NCI-H2107 treated with DMSO at 0.1 percent for 48 hours (cell line): ENCODE measurements around the gene TECTB.
"Not testable (repeated sequence)": the region's sequence is repeated elsewhere in the genome, so short reads cannot be mapped to it uniquely, and the experiment has no call there.

Source experiments
- DNase-seq: peaks from one replicate; lab custom pipeline; 2025; ENCODE audit not compliant: unreplicated experiment; lab: John Stamatoyannopoulos, UW

The TECTB gene

DNA sequence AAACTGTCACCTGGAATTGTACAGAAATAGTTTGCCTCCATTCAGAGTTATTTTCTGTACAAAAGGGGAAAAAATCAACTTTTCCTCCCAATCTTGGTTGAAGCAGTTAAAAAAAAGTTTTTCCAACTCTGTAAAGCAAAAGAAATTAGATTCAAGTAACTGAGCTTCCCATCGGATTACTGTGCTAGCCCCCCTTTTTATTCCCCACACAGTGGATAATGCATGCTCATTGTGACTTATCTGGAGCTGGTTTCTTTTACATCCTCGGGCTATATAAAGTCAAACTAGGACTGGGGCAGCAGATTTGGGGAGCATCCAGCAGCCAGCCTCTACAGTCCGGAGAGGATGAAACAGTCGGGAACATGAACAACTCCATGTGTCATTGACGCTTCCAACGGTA is at the start of gene TECTB:
Gene TECTB, plus strand, starts transcription at position 301 of the 400 bp plus-strand sequence. CDS start 335 bp downstream, outside the sequence.
- no peak for DNase-seq

DNA sequence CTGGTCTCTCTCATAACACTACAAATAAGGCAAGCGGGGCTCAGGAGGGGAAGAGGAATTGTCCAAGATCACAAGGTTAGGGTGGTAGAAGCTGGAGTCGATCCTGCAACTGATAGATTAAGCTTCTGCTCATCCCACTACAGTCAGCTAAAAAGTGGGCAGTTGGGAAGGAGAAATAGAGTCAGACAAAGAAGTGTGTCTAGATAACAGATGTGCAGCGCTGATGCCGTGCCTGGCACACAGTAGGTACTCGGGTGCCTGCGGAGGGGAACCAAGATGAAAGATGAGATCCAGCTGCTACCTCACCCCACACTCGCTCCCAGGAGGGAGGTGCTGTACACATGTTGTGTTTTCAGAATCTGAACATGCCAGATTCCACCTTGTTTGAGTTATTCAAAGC is 48.1 kb upstream of the TECTB start:
- DNase-seq, result no peak

DNA sequence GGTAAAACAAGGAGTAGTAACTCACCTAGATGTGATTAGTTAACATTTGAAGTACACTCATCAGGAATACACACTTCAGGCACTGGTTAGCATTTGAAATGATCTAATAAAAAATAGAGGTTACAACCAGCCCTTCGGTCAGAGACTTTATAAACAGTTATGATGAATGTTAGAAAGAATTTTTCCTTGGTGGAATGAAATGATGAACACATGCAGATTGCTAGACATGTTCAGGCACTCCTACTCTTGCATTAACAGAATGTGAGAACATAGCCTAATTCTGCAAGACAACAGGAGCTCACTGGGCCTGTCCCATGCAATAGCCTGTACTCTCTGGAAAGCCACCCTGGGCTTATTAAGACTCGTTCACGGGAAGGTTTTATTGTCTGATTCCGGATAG is 47.3 kb upstream of the TECTB start:
- no peak for DNase-seq

DNA sequence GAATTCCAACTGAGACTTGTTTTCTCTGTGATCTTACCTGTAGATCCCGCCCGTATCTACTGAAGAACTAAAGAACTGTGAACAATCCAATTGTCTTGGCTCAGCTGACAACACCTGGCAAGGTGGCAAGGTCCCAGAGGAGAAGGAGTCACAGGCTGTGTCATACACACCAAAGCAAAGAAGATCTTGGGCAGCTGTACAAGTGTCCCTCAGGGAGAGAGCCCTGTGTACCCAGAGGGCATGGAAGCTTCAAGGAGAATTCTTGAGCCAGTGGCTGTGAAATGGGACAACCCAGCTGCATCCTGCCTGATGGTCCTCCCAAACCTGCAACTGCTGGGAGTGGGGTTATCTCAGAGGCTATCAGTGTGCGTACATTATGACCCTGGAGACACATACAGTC is 46.7 kb upstream of the TECTB start:
- DNase-seq, result no peak

DNA sequence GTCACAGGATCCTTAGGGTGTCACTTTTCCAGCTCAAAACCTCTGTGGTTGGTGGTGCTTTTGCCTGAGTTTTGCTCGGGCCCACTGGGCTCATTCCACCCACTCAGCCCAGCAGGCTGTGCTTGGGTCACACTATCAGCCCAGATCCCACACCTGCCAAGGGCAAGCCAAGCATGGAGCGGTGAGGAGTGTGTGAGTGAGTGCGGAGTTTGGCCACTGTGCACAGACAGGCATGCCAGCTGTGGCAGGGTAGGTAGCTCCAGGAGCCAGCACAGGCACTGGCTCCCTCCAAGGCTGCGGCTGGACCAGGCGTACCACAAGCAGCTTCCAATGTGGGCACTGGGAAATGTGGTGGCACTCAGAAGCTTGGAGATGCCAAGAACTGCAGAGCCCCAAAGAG is 43.9 kb upstream of the TECTB start:
- no peak for DNase-seq

DNA sequence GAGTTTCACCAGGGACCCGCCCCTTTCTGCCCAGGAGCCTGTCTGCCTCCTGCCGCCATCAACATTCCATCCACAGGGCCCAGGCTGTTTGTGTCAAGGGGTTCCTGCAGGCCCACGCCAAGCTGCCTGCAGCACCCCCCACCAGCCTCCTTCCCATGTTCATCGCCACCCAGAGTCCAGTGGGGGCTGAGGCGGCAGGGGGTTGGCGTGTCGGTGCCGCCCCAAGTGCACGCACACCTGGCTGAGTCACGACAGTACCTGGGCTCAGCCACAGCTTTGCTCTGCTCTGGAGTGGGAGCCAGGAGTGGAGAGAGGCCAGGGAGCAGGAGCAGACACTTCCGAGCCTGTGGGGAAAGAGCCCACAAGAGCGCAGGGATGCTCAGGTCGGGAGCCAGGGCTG is 42.8 kb upstream of the TECTB start:
- no peak for DNase-seq

DNA sequence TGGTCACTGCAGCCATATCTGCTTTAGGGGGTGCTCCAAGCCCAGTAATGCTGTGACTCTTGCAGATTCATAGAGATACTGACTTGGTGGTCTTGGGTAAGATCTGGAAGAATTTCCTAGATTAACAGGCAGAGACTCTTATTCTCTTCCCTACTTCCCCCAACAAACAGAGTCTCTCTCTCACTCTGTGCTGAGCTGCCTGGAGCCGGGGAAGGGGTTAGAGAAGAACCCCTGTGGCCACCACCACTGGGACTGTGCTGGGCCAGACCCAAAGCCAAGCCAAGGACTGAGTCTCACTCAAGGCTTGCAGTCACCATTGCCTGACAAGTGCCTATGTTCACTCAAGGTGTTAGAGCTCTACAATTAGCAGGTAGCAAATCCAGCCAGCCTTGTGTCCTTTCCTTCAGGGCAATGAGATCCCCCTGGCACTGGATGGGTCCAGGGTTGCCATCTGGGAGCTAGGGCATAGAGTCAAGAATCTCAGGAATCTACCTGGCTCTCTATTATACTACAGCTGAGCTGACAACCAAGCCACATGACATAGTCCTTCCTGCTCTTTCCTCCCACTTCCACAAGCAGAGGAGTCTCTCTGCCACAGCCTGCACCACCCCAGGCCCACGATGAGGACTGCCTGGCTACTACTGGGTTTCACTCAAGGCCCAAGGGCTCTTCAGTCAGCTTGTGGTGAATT is 41.4 kb upstream of the TECTB start:
- no peak for DNase-seq

DNA sequence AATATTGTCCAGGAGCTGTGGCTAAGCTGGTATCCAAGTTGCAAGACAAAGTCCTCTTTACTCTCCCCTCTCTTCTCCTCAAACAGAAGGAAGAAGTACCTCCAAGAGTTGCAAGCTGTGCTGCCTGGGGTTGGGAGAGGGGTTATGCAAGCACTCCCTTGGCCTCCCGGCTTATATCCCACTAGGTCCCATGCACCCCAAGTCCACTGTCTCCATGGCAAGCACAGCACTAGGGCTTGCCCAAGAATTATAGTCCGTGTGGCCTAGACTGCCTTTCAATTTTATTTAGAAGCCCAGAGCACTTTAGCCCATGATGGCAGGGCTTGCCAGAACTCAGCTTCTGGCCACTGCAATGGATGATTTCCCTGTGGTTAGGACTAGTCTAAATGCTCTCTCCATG is 40.4 kb upstream of the TECTB start:
- no peak for DNase-seq

DNA sequence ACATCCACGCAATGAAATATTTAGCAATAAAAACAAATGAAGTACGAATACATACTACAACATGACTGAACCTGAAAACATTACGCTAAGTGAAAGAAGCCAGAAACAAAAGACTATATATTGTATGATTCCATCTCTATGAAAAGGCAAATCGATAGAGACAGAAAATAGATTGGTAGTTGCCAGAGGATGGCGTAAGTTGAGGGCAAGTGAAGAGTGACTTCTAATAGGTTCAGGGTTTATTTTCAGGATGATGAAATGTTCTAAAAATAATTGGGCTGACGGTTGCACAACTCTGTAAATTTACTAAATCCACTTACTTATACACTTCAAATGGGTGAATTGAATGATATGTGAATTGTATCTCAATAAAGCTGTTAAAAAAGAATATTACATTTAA is 39.5 kb upstream of the TECTB start:
- DNase-seq, result no peak

DNA sequence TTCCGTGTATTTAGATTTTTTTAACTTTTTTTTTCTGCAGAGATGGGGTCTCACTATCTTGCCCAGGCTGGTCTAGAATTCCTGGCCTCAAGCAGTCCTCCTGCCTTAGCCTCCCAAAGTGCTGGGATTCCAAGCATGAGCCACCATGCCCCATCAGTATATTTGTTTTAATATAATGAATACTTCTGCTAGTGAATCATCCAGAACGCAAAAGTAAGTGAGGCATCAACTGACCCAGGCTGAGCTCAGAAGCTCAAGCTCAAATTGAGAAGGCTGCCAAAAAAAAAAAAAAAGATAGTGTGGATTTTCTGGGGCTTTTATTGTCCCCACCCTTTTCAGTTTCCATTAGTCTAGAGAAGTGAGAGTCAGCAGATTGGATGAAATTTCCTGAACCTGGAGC is 39.0 kb upstream of the TECTB start:
- no peak for DNase-seq

DNA sequence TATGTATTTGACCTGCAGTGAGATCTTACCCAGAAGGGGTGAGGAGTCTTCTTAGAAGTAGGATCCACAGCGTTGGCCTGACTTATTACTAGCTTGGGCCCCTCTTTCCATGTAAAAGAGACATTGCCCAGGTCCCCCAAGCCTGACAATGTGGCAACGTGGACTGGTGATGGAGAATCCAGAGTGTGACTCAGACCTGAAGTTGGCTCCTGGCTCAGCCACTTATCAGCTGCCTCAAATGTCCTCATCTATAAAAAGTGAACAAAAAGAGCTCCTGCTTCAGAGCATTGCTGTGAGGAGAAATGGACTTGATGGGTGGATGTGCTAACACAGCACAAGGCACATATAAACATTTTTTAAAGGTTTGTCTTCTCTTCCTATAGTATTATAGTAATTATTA is 35.4 kb upstream of the TECTB start:
- DNase-seq, result no peak

DNA sequence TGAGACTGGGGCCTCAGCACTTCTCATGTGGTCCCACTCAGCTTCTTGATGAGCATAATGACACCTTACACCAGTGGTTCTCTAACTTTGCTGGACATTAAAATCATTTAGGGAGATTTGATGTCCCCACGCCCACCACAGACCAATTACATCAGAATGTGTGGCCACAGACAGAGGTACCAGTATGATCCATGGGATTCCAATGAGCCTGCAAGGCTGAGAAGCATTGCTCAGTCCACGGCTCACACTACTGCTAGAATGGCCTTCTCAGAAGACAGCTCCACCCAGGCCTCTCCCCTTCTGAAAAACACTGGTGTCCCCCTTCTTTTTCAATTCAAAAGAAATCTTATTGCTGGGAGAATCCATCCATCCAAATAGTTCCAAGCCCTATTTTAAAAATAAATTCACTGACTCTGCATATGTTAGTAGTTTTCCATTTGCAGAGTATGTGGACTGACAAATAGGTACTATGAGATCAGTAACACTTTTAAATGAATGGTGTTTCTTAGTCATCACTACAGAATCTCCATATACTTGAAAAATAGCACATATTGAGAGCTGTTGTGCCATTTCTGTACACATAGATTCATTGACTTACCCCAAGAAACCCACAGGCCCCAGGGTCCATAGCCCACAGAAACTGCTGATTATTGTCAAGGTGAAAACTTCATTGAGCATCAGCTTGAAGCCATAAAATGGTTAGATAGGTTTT is 34.5 kb upstream of the TECTB start:
- DNase-seq, result no peak

DNA sequence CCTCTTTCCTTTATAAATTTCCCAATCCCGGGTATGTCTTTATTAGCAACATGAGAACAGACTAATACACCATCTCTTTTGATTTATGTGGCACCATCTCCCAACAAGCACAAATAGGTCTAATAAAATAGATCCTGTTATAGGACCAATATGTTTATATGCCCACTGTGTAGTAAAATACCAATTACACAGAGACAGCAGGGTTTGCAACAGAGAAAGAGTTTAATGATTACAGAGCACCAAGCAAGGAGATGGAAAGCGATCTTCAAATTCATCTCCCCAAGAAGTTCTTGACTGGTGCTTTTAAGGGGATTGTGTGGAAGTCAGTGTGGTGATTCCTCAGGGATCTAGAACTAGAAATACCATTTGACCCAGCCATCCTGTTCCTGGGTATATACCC is 33.5 kb upstream of the TECTB start:
- DNase-seq, result no peak

DNA sequence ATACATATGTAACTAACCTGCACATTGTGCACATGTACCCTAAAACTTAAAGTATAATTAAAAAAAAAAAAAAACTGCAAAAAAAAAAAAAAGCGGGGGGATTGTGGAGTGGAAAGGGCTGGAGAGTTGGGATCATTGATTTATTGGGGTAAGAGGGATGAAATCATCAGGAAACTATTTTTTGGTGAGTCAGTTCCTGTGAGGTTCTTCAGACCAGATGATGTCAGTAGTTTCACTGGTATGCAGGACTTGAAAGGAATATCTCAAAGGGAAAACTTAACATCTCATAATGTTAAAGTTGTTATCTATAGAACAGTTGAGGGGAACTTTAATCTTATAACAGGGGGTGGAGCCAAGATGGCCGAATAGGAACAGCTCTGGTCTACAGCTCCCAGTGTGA is 32.6 kb upstream of the TECTB start:
- DNase-seq, result no peak

DNA sequence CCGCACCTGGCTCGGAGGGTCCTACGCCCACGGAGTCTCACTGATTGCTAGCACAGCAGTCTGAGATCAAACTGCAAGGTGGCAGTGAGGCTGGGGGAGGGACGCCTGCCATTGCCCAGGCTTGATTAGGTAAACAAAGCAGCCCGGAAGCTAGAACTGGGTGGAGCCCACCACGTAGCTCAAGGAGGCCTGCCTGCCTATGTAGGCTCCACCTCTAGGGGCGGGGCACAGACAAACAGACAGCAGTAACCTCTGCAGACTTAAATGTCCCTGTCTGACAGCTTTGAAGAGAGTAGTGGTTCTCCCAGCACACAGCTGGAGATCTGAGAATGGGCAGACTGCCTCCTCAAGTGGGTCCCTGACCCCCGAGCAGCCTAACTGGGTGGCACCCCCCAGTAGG is 32.0 kb upstream of the TECTB start:
- DNase-seq, result not testable (repeated sequence)

DNA sequence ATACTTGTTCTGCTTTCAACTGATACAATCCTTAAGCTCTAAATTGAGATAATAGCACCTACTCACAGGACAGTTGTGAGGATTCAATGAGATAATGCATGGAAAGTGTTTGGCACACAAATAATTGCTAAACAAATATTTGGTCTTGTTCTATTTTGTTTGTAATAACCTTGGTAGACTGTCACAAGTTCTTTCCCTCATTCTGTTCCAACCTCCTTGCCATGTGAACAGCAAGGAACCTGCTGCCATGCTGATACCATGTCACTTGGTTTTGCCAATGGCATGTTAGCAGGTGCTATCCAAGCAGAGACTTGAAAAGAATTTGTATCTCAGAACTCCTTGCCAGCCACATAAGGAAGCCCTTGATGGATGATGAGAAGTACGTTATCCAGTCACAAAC is 24.8 kb upstream of the TECTB start:
- no peak for DNase-seq

DNA sequence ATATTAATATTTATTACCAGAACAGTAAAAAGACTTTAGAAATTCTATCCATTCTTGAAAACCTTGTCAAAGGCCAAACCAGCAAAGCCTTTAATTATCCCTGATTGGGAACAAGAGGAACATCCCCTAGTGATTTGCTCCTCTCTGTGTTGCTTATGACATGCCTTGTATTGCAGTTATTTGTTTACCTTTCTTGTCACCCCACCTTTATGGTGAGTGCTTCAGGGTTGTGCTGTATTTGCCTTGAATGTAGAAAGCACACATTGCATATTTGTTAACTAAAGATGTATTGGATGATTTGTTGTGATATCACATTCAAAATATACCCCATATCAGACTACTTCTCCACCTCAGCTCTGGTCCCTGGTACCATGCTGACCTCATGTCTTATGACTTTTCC is 23.5 kb upstream of the TECTB start:
- DNase-seq, result no peak

DNA sequence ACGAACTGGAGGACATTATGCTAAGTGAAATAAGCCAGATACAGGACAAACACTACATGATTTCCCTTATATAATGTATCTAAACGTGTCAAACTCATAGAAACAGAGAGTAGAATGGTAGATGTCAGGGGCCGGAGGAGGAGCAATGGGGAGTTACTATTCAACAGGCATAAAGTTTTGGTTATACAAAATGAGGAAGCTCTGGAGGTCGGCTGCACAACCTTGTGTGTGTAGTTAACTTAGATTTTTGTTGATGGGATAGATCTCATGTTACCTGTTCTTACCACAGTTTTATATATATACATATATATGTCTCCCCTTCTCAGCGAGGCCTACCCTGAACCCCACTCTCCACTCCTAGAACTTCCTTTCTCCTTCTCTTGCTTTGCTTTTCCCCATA is 22.4 kb upstream of the TECTB start:
- no peak for DNase-seq

DNA sequence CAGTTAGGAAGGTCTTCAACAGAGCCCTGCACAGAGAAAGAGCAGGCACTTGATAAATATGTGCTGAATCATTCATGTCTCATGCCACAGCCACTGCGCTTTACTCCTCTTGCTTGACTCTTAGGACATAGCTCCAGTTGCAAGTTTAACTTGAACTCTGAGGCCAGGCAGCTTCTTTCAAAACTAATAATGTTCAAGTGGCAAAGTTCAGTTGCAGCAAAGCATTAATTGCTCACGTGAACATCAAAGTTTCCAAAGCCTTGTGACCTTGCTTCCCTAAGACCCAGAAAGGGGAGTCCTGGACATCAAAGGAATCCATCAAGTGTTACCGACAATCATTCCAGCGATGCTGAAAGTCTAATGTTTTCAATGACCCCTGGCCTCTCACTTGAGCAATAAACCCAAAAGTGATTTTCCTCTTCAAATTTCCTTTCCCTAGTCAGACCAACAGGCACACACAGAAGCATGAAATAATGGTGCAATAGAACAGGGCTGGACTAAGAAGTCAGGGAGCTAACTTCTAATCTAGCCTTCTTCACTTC is 21.8 kb upstream of the TECTB start:
- DNase-seq, result no peak

DNA sequence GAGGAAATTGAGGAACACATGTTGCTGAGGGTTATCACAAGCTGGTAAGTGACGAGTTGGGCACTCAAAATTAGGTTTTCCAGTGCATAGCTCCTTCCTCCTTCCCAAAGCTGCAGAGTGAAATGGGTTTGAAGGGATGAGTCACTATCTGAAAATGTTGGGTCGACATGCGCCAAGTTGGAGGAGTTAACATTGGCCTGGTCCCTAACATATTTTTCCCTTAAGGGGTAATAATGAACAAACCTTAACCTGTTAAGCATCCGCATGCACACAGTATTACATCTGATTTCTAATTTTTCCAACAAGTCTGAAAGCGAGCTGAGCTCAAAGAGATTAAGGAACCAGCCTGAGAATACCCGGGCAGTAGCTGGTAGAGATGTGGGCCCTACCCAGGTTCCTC is 20.7 kb upstream of the TECTB start:
- DNase-seq, result no peak

DNA sequence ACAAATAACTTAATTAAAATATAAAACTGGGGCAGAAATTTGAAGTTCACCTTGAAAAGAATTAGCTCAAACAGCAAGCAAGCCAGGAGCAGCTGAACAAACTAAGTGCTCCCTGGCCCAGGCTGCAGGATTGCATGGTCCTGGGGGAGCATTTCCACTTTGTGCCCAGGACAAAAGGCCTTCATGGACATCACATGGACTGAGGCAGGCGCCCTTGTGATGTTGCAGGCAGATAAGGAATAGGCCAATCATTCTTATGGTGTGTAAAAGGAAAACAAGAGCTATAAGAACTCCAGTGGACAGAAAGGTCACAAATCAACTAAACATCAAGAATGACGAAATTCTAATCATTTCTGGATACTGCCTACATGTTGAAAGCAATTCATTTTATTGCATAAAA is 17.5 kb upstream of the TECTB start:
- DNase-seq, result no peak

DNA sequence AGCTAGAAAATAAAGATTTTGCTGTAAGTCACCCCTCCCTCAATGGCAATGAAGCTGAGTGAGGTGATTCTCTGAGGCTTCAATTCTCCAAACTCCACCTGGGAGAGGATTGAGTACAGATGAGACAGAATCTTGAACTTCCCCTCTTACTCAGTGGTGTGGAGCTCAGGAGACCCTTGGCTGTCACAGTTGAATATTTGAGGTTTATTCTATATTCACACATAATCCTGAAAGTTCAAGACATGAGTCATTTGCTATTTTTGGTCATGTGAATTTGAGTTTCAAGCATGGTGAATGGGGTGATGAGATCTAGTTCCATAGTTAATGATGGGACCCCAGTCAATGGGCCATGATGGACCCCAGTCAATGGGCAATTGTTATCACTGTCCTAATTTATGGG is 13.9 kb upstream of the TECTB start:
- no peak for DNase-seq

DNA sequence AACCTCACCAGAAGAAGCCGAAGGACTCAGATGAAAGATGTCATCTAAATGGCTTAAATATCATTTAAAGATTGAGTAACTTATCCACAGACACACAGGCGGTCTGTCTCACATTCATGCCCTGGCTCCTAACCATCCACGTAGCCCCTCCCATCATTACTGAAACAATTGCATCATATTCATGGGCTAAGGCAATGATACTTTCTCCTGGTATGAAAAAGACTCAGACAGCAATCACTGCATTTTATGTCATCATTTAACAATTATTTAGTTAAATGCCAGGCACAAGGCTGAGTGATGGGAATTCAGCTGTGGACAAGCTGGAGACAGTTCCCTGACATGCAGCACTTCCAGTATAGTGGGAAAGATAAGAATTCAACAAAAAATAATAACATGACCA is 11.2 kb upstream of the TECTB start:
- DNase-seq, result no peak
